BE2C (cell line): ENCODE results near the gene DIAPH3.

Source experiments
- DNase-seq: peaks from one replicate; pipeline ENCODE4 v3.0.0-alpha.2; 2020
- H3K27me3 ChIP-seq: fragments of 250-450 bp; sonication (Bioruptor Pico); 2 replicates; pipeline ENCODE4 v1.5.1; 2020; ENCODE audit warnings: mild to moderate bottlenecking
- H3K36me3 ChIP-seq: fragments of 250-450 bp; sonication (Bioruptor Pico); 2 replicates; pipeline ENCODE4 v1.5.1; 2020; ENCODE audit warnings: mild to moderate bottlenecking
- H3K4me1 ChIP-seq: fragments of 250-450 bp; sonication (Bioruptor Pico); 2 replicates; pipeline ENCODE4 v1.5.1; 2020
- H3K4me3 ChIP-seq: 2 replicates; pipeline ENCODE4 v1.5.1; 2011; ENCODE audit warnings: low read depth, low read length
- H3K9me3 ChIP-seq: fragments of 250-450 bp; sonication (Bioruptor Pico); 2 replicates; pipeline ENCODE4 v1.5.1; 2020
- CTCF ChIP-seq: IDR thresholded peaks from 2 replicates; pipeline ENCODE4 v1.5.1; 2012; ENCODE audit warnings: mild to moderate bottlenecking, low read depth, low read length

DIAPH3 gene

GRCh38 chr13:59963383-59963782, 200.3 kb downstream of the DIAPH3 start:
- TF ChIP-seq CTCF: no peak
- H3K36me3 ChIP-seq: no peaks in the 10 kb centered on the region
- no peaks in the 10 kb centered on the region for H3K27me3 ChIP-seq
- no peaks in the 10 kb centered on the region for H3K4me1 ChIP-seq
- H3K9me3 ChIP-seq: no peaks in the 10 kb centered on the region
- no peak overlapping the region for H3K4me3 ChIP-seq
- DNase-seq: no peak

DNA sequence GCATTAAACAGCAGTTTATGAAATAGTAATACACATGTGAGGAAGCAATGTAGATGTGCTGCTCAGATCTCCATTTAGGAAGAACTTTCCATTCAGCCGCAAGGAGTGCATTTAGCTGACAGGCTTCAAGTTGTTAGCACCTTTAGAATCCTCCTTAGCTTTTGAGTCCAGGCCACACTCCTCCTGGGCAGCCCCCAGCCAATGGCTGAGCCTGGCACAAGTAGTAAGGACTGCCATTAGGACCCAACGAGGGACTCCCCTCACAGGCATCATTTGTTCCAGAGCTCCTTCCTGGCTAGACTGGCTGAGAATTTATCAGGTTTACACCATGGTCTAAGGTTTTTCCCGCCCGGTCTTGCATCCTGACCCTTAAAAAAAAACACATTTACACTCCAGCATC, 201.4 kb downstream of the DIAPH3 start:
- DNase-seq: no peak
- H3K36me3 ChIP-seq: no peaks in the 10 kb centered on the region
- TF ChIP-seq CTCF: no peak
- H3K4me3 ChIP-seq: no peak overlapping the region
- no peaks in the 10 kb centered on the region for H3K4me1 ChIP-seq
- H3K9me3 ChIP-seq: no peaks in the 10 kb centered on the region
- no peaks in the 10 kb centered on the region for H3K27me3 ChIP-seq

- H3K4me3 ChIP-seq: no peak overlapping the region
- no peaks in the 10 kb centered on the region for H3K27me3 ChIP-seq
- DNase-seq: no peak
- no peaks in the 10 kb centered on the region for H3K9me3 ChIP-seq
- H3K4me1 ChIP-seq: no peaks in the 10 kb centered on the region
- no peak for TF ChIP-seq CTCF
- H3K36me3 ChIP-seq: no peaks in the 10 kb centered on the region
These were observed 203.0 kb downstream of the DIAPH3 start for GRCh38 chr13:59960683-59961082.

- no peaks in the 10 kb centered on the region for H3K9me3 ChIP-seq
- H3K4me3 ChIP-seq: no peak overlapping the region
- no peaks in the 10 kb centered on the region for H3K27me3 ChIP-seq
- H3K4me1 ChIP-seq: no peaks in the 10 kb centered on the region
- H3K36me3 ChIP-seq: no peaks in the 10 kb centered on the region
- DNase-seq: no peak
- no peak for TF ChIP-seq CTCF
These were observed 206.3 kb downstream of the DIAPH3 start for GRCh38 chr13:59957438-59957837.

DNA sequence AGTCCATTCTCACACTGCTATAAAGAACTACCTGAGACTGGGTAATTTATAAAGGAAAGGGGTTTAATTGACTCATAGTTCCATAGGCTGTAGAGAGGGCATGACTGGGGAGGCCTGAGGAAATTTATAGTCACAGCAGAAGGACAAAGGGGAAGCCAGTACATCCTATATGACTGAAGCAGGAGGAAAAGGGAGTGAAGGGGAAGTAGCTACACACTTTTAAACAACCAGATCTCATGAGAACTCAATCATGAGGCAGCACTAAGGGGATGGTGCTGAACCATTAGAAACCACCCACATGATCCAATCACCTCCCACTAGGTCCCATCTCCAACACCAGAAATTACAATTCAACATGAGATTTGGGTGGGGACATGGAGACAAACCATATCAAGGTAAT, 209.1 kb downstream of the DIAPH3 start:
- H3K27me3 ChIP-seq: no peaks in the 10 kb centered on the region
- no peak for TF ChIP-seq CTCF

GRCh38 chr13:59951011-59951410, 212.7 kb downstream of the DIAPH3 start:
- Histone ChIP-seq H3K4me1 (no peaks in the 10 kb centered on the region), H3K9me3 (no peaks in the 10 kb centered on the region), H3K4me3 (no peak overlapping the region), H3K27me3 (no peaks in the 10 kb centered on the region), H3K36me3 (no peaks in the 10 kb centered on the region)
- no peak for TF ChIP-seq CTCF
- no peak for DNase-seq

More for the DNA sequence above, 209.1 kb downstream of the DIAPH3 start:
- Histone ChIP-seq H3K9me3 (no peaks in the 10 kb centered on the region), H3K4me1 (no peaks in the 10 kb centered on the region), H3K36me3 (no peaks in the 10 kb centered on the region), H3K4me3 (no peak overlapping the region)
- no peak for DNase-seq
